Adrenal gland (tissue), 5 donors: ENCODE data around the gene RIMKLA.

Source experiments
- POLR2A ChIP-seq, 2 donors: fragments of 450-650 bp; IDR thresholded peaks; one replicate each; pipeline ENCODE4 v1.6.1; 2017; ENCODE audit warnings: antibody characterized with exemption in 2 of 2, mild to moderate bottlenecking in 2 of 2, moderate library complexity in 1 of 2
- TF ChIP-seq, protein P1 (sequence below), 6 experiments: fragments of 450-650 bp in 4 of 6; fragments of 200-600 bp in 2 of 6; sonication (generic) in 1 of 6; IDR thresholded peaks; 1 replicate in 5 of 6; 2 replicates in 1 of 6; pipeline versions ENCODE4 v1.5.1 to v1.8.0; 2016 to 2021; ENCODE audit warnings: antibody characterized with exemption in 6 of 6, mild to moderate bottlenecking in 2 of 6, moderate library complexity in 1 of 6
- donor health status: DM: no; HTN: no; CAD: no.

- TF ChIP-seq, protein P1, sequence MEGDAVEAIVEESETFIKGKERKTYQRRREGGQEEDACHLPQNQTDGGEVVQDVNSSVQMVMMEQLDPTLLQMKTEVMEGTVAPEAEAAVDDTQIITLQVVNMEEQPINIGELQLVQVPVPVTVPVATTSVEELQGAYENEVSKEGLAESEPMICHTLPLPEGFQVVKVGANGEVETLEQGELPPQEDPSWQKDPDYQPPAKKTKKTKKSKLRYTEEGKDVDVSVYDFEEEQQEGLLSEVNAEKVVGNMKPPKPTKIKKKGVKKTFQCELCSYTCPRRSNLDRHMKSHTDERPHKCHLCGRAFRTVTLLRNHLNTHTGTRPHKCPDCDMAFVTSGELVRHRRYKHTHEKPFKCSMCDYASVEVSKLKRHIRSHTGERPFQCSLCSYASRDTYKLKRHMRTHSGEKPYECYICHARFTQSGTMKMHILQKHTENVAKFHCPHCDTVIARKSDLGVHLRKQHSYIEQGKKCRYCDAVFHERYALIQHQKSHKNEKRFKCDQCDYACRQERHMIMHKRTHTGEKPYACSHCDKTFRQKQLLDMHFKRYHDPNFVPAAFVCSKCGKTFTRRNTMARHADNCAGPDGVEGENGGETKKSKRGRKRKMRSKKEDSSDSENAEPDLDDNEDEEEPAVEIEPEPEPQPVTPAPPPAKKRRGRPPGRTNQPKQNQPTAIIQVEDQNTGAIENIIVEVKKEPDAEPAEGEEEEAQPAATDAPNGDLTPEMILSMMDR (IDR thresholded peaks at IDR 0.05), result no peak
- no peak for TF ChIP-seq POLR2A (IDR thresholded peaks at IDR 0.05)
Measured at GRCh38 chr1:42453386-42453785, 72.8 kb downstream of the RIMKLA start.
